IPS DF 4.7 (cell line): ENCODE measurements around the gene PDE5A.
"Not testable (repeated sequence)": the region's sequence is repeated elsewhere in the genome, so short reads cannot be mapped to it uniquely, and the experiment has no call there.

Experiments
- DNase-seq: peaks from one replicate; pipeline ENCODE4 v3.0.0-alpha.2; 2013; ENCODE audit warnings: low spot score; ENCODE audit errors: extremely low read depth

PDE5A gene

GRCh38 chr4:119477412-119478053 is 151.1 kb downstream of the PDE5A start:
- DNase-seq = no peak

- no peak for DNase-seq
Measured at GRCh38 chr4:119471259-119471658, 157.3 kb downstream of the PDE5A start.

GRCh38 chr4:119470737-119471063 is 157.9 kb downstream of the PDE5A start:
- not testable (repeated sequence) for DNase-seq

GRCh38 chr4:119470021-119470736 is 158.4 kb downstream of the PDE5A start:
- DNase-seq = not testable (repeated sequence)

- DNase-seq = not testable (repeated sequence)
Measured at GRCh38 chr4:119469039-119469438, 159.6 kb downstream of the PDE5A start.

- DNase-seq = not testable (repeated sequence)
Measured at GRCh38 chr4:119462733-119463132, 165.9 kb downstream of the PDE5A start.

- not testable (repeated sequence) for DNase-seq
Measured at GRCh38 chr4:119455734-119456133, 172.9 kb downstream of the PDE5A start.

GRCh38 chr4:119454491-119455270 is 173.9 kb downstream of the PDE5A start:
- peak; percentile 38 for DNase-seq

GRCh38 chr4:119454151-119454490 is 174.5 kb downstream of the PDE5A start:
- DNase-seq = not testable (repeated sequence)

GRCh38 chr4:119453286-119453685 is 175.3 kb downstream of the PDE5A start:
- DNase-seq = not testable (repeated sequence)

- DNase-seq = not testable (repeated sequence)
Measured at GRCh38 chr4:119449851-119450250, 178.8 kb downstream of the PDE5A start.
